SK-N-SH (cell line): Measurements from ENCODE around the gene CHDH. TPM values are rescaled to one million over a fixed set of nuclear protein-coding genes. Genes with fewer than 3 reads are reported as not detected.

Experiments used
- CTCF ChIA-PET: fragments of 300-600, 350-600 bp; formaldehyde crosslinking; extraction: SDS; loops from one replicate; lab custom pipeline; 2021; lab: Yijun Ruan, JAX
- POLR2A ChIA-PET: fragments of 350-600 bp; sonication (Branson Sonifier 250); formaldehyde crosslinking; extraction: SDS; loops from one replicate; lab custom pipeline; 2020; ENCODE audit warnings: antibody characterized with exemption, inconsistent platforms; lab: Yijun Ruan, JAX
- DNase-seq: peaks from one replicate; pipeline ENCODE4 v3.0.0; 2012
- H2AFZ ChIP-seq: fragments of 200-600 bp; sonication (generic); 2 replicates; pipeline ENCODE4 v1.8.1; 2016; ENCODE audit warnings: antibody characterized with exemption, mild to moderate bottlenecking, low read depth
- H3F3A ChIP-seq: fragments of 200-600 bp; sonication (generic); replicated peaks from 2 replicates; pipeline ENCODE3; 2016; ENCODE audit warnings: antibody characterized with exemption, mild to moderate bottlenecking; ENCODE audit not compliant: insufficient read depth
- H3K27ac ChIP-seq, 2 experiments: fragments of 200-500 bp in 1 of 2; fragments of 200-600 bp in 1 of 2; sonication (Bioruptor generic) in 1 of 2; sonication (generic), shearing (Covaris generic) in 1 of 2; 2 replicates each; pipeline versions ENCODE4 v1.5.1 to v1.6.1; 2014 to 2016; ENCODE audit warnings: low read depth in 2 of 2, inconsistent platforms in 1 of 2, low read length in 1 of 2, mild to moderate bottlenecking in 1 of 2, mixed read lengths in 1 of 2
- H3K27me3 ChIP-seq: fragments of 200-600 bp; sonication (generic), shearing (Covaris generic); 2 replicates; pipeline ENCODE4 v1.6.1; 2016; ENCODE audit warnings: mixed run types; ENCODE audit not compliant: insufficient read depth
- H3K36me3 ChIP-seq, 2 experiments: fragments of 200-500 bp in 1 of 2; fragments of 200-600 bp in 1 of 2; sonication (Bioruptor generic) in 1 of 2; sonication (generic) in 1 of 2; replicated peaks in 1 of 2; 2 replicates each; pipeline versions ENCODE3 to v1.5.1; 2014 to 2016; ENCODE audit warnings: low read length in 1 of 2, mild to moderate bottlenecking in 1 of 2; ENCODE audit not compliant: insufficient read depth in 2 of 2, control insufficient read depth in 1 of 2
- H3K4me1 ChIP-seq, 2 experiments: fragments of 200-500 bp in 1 of 2; fragments of 200-600 bp in 1 of 2; sonication (Bioruptor generic) in 1 of 2; sonication (generic), shearing (Covaris generic) in 1 of 2; 2 replicates each; pipeline versions ENCODE4 v1.5.1 to v1.6.1; 2014 to 2016; ENCODE audit warnings: low read depth in 1 of 2, low read length in 1 of 2, mixed run types in 1 of 2; ENCODE audit not compliant: insufficient read depth in 2 of 2, control insufficient read depth in 1 of 2
- H3K4me2 ChIP-seq: fragments of 200-600 bp; sonication (generic), shearing (Covaris generic); 2 replicates; pipeline ENCODE4 v1.6.1; 2017; ENCODE audit warnings: mixed run types
- H3K4me3 ChIP-seq, 2 experiments: fragments of 200-500 bp in 1 of 2; fragments of 200-600 bp in 1 of 2; sonication (Bioruptor generic) in 1 of 2; sonication (generic), shearing (Covaris generic) in 1 of 2; 2 replicates each; pipeline versions ENCODE4 v1.5.1 to v1.8.1; 2014 to 2016; ENCODE audit warnings: low read depth in 2 of 2, inconsistent platforms in 1 of 2, low read length in 1 of 2, mild to moderate bottlenecking in 1 of 2, mixed read lengths in 1 of 2, moderate library complexity in 1 of 2
- H3K79me2 ChIP-seq: fragments of 200-600 bp; sonication (generic); 2 replicates; pipeline ENCODE4 v1.8.1; 2017; ENCODE audit warnings: mild to moderate bottlenecking; ENCODE audit not compliant: insufficient read depth
- H3K9ac ChIP-seq: fragments of 200-600 bp; sonication (generic); 2 replicates; pipeline ENCODE4 v1.6.1; 2017; ENCODE audit warnings: mixed run types
- H3K9me2 ChIP-seq: fragments of 200-600 bp; sonication (generic); 2 replicates; pipeline ENCODE4 v1.6.1; 2017; ENCODE audit warnings: mixed run types
- H3K9me3 ChIP-seq: fragments of 200-600 bp; sonication (generic); 2 replicates; pipeline ENCODE4 v1.6.1; 2017; ENCODE audit warnings: mixed run types, mild to moderate bottlenecking, moderate library complexity
- H4K20me1 ChIP-seq: fragments of 200-600 bp; sonication (generic); 2 replicates; pipeline ENCODE4 v1.6.1; 2017; ENCODE audit warnings: mild to moderate bottlenecking, mixed run types; ENCODE audit not compliant: insufficient read depth
- ELF1 ChIP-seq: IDR thresholded peaks from 2 replicates; pipeline ENCODE4 v1.4.0; 2012
- EP300 ChIP-seq, 2 experiments: IDR thresholded peaks; 2 replicates each; pipeline versions ENCODE4 v1.4.0 to v1.6.1; 2012; ENCODE audit warnings: borderline replicate concordance in 1 of 2, low read depth in 1 of 2, low read length in 1 of 2
- FOSL2 ChIP-seq: IDR thresholded peaks from 2 replicates; pipeline ENCODE4 v1.4.0; 2012; ENCODE audit warnings: low read depth, mild to moderate bottlenecking, moderate library complexity, borderline replicate concordance
- FOXJ3 ChIP-seq: sonication (generic); formaldehyde crosslinking; IDR thresholded peaks from 2 replicates; pipeline ENCODE4 v1.5.1; 2020; ENCODE audit warnings: mild to moderate bottlenecking, missing genetic modification reagents
- FOXM1 ChIP-seq: IDR thresholded peaks from 2 replicates; pipeline ENCODE4 v1.4.0; 2012; ENCODE audit warnings: low read depth, mild to moderate bottlenecking
- GATA2 ChIP-seq: sonication (generic); formaldehyde crosslinking; IDR thresholded peaks from 2 replicates; pipeline ENCODE4 v1.5.0; 2020; ENCODE audit warnings: mild to moderate bottlenecking, missing genetic modification reagents
- JUND ChIP-seq: IDR thresholded peaks from 2 replicates; pipeline ENCODE4 v1.4.0; 2012
- NFIC ChIP-seq: IDR thresholded peaks from 2 replicates; pipeline ENCODE4 v1.4.0; 2012; ENCODE audit warnings: borderline replicate concordance
- RAD21 ChIP-seq: IDR thresholded peaks from 2 replicates; pipeline ENCODE4 v1.6.1; 2012; ENCODE audit warnings: mild to moderate bottlenecking, low read length
- RCOR1 ChIP-seq: fragments of 150-350 bp; IDR thresholded peaks from 2 replicates; pipeline ENCODE4 v1.6.1; 2017; ENCODE audit warnings: antibody characterized with exemption, low read length
- RFX5 ChIP-seq: IDR thresholded peaks from 2 replicates; pipeline ENCODE4 v1.6.1; 2012; ENCODE audit warnings: mild to moderate bottlenecking, improper control_type of control experiment, low read length
- RXRA ChIP-seq: IDR thresholded peaks from 2 replicates; pipeline ENCODE4 v1.4.0; 2012; ENCODE audit warnings: low read depth, mild to moderate bottlenecking, borderline replicate concordance
- TCF12 ChIP-seq: IDR thresholded peaks from 2 replicates; pipeline ENCODE4 v1.4.0; 2012
- WGBS: methylation state at CpG from one replicate; pipeline ENCODE4 v1.1.6; 2017; ENCODE audit warnings: low lambda C conversion rate; 5-methylcytosine and 5-hydroxymethylcytosine counted together
- polyA plus RNA-seq, 3 experiments: library from polyadenylated mRNA; depleted of rRNA; stranded (reverse); fragments of >200 nt; gene quantifications; 2 replicates each; pipeline ENCODE4 v1.2.3, GENCODE V29; 2012
- TF ChIP-seq, protein P1 (sequence below): IDR thresholded peaks from 2 replicates; pipeline ENCODE4 v1.4.0; 2012; ENCODE audit warnings: low read depth, borderline replicate concordance
- TF ChIP-seq, protein P2 (sequence below): fragments of 150-350 bp; IDR thresholded peaks from 2 replicates; pipeline ENCODE4 v1.6.1; 2017; ENCODE audit warnings: antibody characterized with exemption, low read length, low read depth, borderline replicate concordance
- TF ChIP-seq, protein P3 (sequence below): IDR thresholded peaks from 2 replicates; pipeline ENCODE4 v1.4.0; 2012; ENCODE audit warnings: low read depth
- TF ChIP-seq, protein P4 (sequence below): IDR thresholded peaks from 2 replicates; pipeline ENCODE4 v1.6.1; 2012; ENCODE audit warnings: mild to moderate bottlenecking, low read depth, low read length, moderate library complexity

CHDH gene
- polyA plus RNA-seq, 1 of the 3 experiments (the other 2 are of a cell fraction): 0.33 TPM

DNA sequence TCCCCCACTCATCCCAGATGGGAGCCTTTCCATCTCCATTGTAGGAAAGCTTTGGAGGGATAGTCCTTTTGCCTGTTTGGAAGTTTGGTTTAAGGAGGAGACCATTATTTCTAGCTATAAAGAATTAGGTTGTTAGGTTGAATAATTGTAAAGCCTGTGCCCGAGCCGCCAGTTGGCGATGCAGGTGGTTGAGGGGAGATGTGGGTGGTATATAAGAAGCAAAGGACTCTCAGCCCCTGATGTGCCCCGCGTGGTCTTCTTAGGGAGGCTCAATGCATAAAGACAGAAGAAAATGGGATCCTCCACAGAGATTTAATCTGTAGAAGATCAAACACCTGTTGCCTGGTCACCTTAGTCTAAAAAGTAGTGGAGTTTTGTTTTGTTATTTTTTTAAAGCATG is 55.7 kb downstream of the CHDH start:
- Histone ChIP-seq H3K9me2 (no peaks in the 10 kb centered on the region), H3K36me3 (no peaks in the 10 kb centered on the region), H3K9ac (no peak overlapping the region), H3K27ac (no peak overlapping the region), H3K4me3 (no peak overlapping the region), H3K79me2 (no peaks in the 10 kb centered on the region), H3K4me1 (peaks cover 0 to 8% of the 10 kb centered on the region in 2 experiments; a peak in 2 of 4 replicates), H3K9me3 (no peaks in the 10 kb centered on the region), H3K27me3 (no peaks in the 10 kb centered on the region), H4K20me1 (no peaks in the 10 kb centered on the region), H3F3A (no peaks in the 10 kb centered on the region), H2AFZ (no peak overlapping the region), H3K4me2 (no peak overlapping the region)
- POLR2A ChIA-PET: no interaction called here
- WGBS: 86% methylated on average over 5 of the region's 5 CpGs
- CTCF ChIA-PET: no interaction called here
- TF ChIP-seq GATA2 (CRISPR knock-in tag): no peak
- TF ChIP-seq, protein P1, sequence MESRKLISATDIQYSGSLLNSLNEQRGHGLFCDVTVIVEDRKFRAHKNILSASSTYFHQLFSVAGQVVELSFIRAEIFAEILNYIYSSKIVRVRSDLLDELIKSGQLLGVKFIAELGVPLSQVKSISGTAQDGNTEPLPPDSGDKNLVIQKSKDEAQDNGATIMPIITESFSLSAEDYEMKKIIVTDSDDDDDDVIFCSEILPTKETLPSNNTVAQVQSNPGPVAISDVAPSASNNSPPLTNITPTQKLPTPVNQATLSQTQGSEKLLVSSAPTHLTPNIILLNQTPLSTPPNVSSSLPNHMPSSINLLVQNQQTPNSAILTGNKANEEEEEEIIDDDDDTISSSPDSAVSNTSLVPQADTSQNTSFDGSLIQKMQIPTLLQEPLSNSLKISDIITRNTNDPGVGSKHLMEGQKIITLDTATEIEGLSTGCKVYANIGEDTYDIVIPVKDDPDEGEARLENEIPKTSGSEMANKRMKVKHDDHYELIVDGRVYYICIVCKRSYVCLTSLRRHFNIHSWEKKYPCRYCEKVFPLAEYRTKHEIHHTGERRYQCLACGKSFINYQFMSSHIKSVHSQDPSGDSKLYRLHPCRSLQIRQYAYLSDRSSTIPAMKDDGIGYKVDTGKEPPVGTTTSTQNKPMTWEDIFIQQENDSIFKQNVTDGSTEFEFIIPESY: no peak
- TF ChIP-seq TCF12: no peak
- TF ChIP-seq JUND: no peak
- TF ChIP-seq RAD21: no peak
- TF ChIP-seq FOSL2: no peak
- TF ChIP-seq NFIC: no peak
- no peak for DNase-seq

DNA sequence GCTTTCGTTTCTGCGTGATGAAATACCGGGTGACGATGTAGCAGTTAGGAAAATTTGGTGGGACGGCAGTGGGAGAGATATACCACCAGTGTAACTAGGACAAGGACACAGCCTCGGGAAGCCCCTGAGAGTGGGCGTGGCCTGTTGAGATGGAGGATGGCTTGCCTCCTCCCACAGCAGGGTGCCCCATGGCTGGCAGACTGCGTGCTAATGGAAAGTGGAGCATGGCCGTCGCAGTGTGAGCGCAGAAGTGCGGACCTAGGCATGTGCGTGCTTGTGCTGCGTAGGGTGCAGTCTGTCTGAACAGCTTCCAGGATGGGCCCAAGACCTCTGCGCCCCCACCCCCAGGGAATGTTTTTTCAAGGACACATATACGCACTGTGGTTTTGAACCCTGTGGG is 56.8 kb downstream of the CHDH start:
- 74% methylated on average over 9 of the region's 16 CpGs for WGBS
- H4K20me1 ChIP-seq: no peaks in the 10 kb centered on the region
- no peaks in the 10 kb centered on the region for H3K79me2 ChIP-seq
- no peak overlapping the region for H3K4me2 ChIP-seq
- DNase-seq: no peak
- no peaks in the 10 kb centered on the region for H3F3A ChIP-seq
- H3K27ac ChIP-seq: no peak overlapping the region
- H2AFZ ChIP-seq: no peak overlapping the region
- no peak overlapping the region for H3K9ac ChIP-seq
- H3K27me3 ChIP-seq: no peaks in the 10 kb centered on the region; the same call in 1 of the 2 replicates
- H3K4me1 ChIP-seq: no peaks in the 10 kb centered on the region; a peak in 1 of 4 replicates
- no peaks in the 10 kb centered on the region for H3K9me2 ChIP-seq
- CTCF ChIA-PET: interaction anchor here (1.0 kb wide), 1 partner anchor 415 kb away, joined by 3 read pairs; no protein-coding TSS in a partner anchor
- no peaks in the 10 kb centered on the region for H3K36me3 ChIP-seq
- no peak overlapping the region for H3K4me3 ChIP-seq
- POLR2A ChIA-PET: no interaction called here
- no peaks in the 10 kb centered on the region for H3K9me3 ChIP-seq
- no peak for TF ChIP-seq RAD21
- TF ChIP-seq EP300 (IDR thresholded peaks at IDR 0.05; ENCODE audit: borderline replicate concordance in 1 of 2, low read depth in 1 of 2, low read length in 1 of 2): no peak
- TF ChIP-seq, protein P2, sequence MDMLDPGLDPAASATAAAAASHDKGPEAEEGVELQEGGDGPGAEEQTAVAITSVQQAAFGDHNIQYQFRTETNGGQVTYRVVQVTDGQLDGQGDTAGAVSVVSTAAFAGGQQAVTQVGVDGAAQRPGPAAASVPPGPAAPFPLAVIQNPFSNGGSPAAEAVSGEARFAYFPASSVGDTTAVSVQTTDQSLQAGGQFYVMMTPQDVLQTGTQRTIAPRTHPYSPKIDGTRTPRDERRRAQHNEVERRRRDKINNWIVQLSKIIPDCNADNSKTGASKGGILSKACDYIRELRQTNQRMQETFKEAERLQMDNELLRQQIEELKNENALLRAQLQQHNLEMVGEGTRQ: no peak
- TF ChIP-seq, protein P3, sequence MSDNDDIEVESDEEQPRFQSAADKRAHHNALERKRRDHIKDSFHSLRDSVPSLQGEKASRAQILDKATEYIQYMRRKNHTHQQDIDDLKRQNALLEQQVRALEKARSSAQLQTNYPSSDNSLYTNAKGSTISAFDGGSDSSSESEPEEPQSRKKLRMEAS: no peak
- no peak for TF ChIP-seq ELF1
- no peak for TF ChIP-seq GATA2 (CRISPR knock-in tag)
- TF ChIP-seq RXRA: no peak
- no peak for TF ChIP-seq FOXJ3 (CRISPR knock-in tag)
- TF ChIP-seq RFX5: no peak
- TF ChIP-seq RCOR1: no peak
- TF ChIP-seq, protein P4, sequence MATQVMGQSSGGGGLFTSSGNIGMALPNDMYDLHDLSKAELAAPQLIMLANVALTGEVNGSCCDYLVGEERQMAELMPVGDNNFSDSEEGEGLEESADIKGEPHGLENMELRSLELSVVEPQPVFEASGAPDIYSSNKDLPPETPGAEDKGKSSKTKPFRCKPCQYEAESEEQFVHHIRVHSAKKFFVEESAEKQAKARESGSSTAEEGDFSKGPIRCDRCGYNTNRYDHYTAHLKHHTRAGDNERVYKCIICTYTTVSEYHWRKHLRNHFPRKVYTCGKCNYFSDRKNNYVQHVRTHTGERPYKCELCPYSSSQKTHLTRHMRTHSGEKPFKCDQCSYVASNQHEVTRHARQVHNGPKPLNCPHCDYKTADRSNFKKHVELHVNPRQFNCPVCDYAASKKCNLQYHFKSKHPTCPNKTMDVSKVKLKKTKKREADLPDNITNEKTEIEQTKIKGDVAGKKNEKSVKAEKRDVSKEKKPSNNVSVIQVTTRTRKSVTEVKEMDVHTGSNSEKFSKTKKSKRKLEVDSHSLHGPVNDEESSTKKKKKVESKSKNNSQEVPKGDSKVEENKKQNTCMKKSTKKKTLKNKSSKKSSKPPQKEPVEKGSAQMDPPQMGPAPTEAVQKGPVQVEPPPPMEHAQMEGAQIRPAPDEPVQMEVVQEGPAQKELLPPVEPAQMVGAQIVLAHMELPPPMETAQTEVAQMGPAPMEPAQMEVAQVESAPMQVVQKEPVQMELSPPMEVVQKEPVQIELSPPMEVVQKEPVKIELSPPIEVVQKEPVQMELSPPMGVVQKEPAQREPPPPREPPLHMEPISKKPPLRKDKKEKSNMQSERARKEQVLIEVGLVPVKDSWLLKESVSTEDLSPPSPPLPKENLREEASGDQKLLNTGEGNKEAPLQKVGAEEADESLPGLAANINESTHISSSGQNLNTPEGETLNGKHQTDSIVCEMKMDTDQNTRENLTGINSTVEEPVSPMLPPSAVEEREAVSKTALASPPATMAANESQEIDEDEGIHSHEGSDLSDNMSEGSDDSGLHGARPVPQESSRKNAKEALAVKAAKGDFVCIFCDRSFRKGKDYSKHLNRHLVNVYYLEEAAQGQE: no peak
- no peak for TF ChIP-seq FOXM1
